ENCODE results near the gene CCDC8.
A peak's percentile ranks its signal among the peaks of the same experiment; 100 is the strongest.
"Not testable (repeated sequence)": the region's sequence is repeated elsewhere in the genome, so short reads cannot be mapped to it uniquely, and the experiment has no call there.

CCDC8 gene

GRCh38 chr19:46404753-46405468 lies 8.5 kb downstream of the CCDC8 start:
- DNase-seq (ENCODE audit: low spot score): peak; percentile 50

- peak; percentile 73 for DNase-seq (ENCODE audit: low spot score)
Measured at GRCh38 chr19:46404055-46404752, 9.2 kb downstream of the CCDC8 start.

GRCh38 chr19:46402725-46403124 lies 10.6 kb downstream of the CCDC8 start:
- DNase-seq (ENCODE audit: low spot score): no peak

GRCh38 chr19:46397801-46398479 lies 15.4 kb downstream of the CCDC8 start:
- not testable (repeated sequence) for DNase-seq (ENCODE audit: low spot score)

- DNase-seq (ENCODE audit: low spot score): no peak
Measured at GRCh38 chr19:46394402-46394797, 19.0 kb downstream of the CCDC8 start.

GRCh38 chr19:46393456-46394401 lies 19.6 kb downstream of the CCDC8 start:
- DNase-seq (ENCODE audit: low spot score): no peak

- no peak for DNase-seq (ENCODE audit: low spot score)
Measured at GRCh38 chr19:46392837-46393236, 20.5 kb downstream of the CCDC8 start.

GRCh38 chr19:46392252-46392801 lies 21.0 kb downstream of the CCDC8 start:
- no peak for DNase-seq (ENCODE audit: low spot score)

- no peak for DNase-seq (ENCODE audit: low spot score)
Measured at GRCh38 chr19:46391296-46392251, 21.8 kb downstream of the CCDC8 start.

- no peak for DNase-seq (ENCODE audit: low spot score)
Measured at GRCh38 chr19:46390866-46391265, 22.5 kb downstream of the CCDC8 start.

- no peak for DNase-seq (ENCODE audit: low spot score)
Measured at GRCh38 chr19:46390121-46390858, 23.1 kb downstream of the CCDC8 start.

GRCh38 chr19:46388311-46389095 lies 24.9 kb downstream of the CCDC8 start:
- DNase-seq (ENCODE audit: low spot score): no peak

GRCh38 chr19:46387713-46388130 lies 25.6 kb downstream of the CCDC8 start:
- DNase-seq (ENCODE audit: low spot score): no peak

GRCh38 chr19:46386996-46387712 lies 26.2 kb downstream of the CCDC8 start:
- no peak for DNase-seq (ENCODE audit: low spot score)

- no peak for DNase-seq (ENCODE audit: low spot score)
Measured at GRCh38 chr19:46386151-46386550, 27.2 kb downstream of the CCDC8 start.

GRCh38 chr19:46385636-46386035 lies 27.7 kb downstream of the CCDC8 start:
- no peak for DNase-seq (ENCODE audit: low spot score)

- DNase-seq (ENCODE audit: low spot score): no peak
Measured at GRCh38 chr19:46384396-46384795, 29.0 kb downstream of the CCDC8 start.

- no peak for DNase-seq (ENCODE audit: low spot score)
Measured at GRCh38 chr19:46383846-46384245, 29.5 kb downstream of the CCDC8 start.
